ENCODE data around the gene PLAU.
"Not testable (repeated sequence)": the region's sequence is repeated elsewhere in the genome, so short reads cannot be mapped to it uniquely, and the experiment has no call there.

PLAU gene

GRCh38 chr10:73898730-73899410 is 12.1 kb upstream of the PLAU start:
- DNase-seq (ENCODE audit: low read depth), result no peak

DNA sequence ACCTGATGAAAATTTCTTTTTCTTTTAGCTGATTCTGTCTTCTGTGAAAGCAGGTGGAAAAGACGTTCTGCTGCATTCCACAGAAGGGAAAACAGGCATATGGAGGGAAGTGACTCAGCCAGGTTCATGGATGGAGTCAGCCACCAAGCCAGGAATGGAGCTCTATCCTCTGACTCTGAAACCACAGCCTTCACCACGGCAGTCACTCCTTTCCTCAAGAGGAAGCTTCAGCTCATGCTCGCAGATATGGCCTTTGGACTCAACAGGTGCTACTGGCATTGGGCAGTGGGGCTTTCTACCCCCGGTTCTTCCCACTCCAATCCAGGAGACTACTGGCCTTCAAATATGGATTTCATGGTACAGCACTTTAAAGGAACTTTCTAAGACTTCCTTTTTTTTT is 11.5 kb upstream of the PLAU start:
- DNase-seq (ENCODE audit: low read depth), result no peak

GRCh38 chr10:73900064-73900463 is 10.9 kb upstream of the PLAU start:
- no peak for DNase-seq (ENCODE audit: low read depth)

GRCh38 chr10:73901261-73901660 is 9.7 kb upstream of the PLAU start:
- DNase-seq (ENCODE audit: low read depth), result no peak

DNA sequence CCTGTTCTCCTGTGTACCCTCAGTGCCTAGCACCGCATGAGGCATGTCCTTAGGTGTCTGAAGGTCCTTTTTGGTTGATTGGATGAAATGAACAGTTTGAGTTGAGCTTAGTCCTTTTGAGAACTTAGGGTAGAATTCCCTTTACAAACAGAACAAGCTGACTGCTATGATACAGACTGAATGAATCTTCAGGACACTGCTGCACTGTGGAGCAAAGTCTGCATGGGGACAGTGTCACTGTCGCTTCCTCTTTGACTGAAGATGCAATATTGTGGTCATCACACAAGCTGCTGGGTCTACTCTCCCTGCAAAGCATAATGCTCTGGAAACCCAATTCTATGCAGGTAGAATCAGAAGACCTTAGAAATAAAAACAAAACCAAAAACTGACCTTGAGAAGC is 8.6 kb upstream of the PLAU start:
- no peak for DNase-seq (ENCODE audit: low read depth)

DNA sequence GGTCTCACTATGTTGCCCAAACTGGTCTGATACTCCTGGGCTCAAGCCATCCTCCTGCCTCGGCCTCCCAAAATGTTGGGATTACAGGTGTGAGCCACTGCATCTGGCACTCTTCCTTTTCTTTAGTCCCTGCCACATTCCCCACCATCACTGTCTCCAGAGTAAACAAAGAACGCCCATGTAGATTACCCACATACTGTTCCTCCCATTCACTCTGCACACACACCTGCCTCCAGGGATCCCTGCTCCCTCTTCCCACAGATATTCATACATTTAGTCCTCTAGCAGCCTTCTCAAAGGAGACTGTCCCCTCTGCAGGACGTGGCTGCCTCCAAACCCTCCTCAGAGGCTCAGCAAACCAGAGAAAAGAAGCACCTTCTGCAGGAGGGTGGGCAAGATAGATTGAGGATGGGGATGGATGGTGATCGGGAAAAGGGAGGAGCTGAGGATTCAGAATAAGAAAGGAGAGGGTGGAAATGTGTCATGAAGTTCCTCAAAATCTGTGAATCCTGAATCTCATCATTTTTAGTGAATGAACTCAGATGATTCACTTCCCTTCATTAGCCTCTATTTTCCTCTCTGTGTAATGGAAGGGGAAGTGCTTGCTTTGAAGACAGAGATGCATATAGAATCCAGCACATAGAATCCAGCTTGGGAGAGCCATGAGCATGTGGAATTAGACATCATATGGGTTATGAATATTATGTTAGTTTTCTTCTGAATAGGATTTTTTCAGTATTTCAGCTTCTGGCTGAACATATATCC is 5.5 kb upstream of the PLAU start:
- no peak for DNase-seq (ENCODE audit: low read depth)

DNA sequence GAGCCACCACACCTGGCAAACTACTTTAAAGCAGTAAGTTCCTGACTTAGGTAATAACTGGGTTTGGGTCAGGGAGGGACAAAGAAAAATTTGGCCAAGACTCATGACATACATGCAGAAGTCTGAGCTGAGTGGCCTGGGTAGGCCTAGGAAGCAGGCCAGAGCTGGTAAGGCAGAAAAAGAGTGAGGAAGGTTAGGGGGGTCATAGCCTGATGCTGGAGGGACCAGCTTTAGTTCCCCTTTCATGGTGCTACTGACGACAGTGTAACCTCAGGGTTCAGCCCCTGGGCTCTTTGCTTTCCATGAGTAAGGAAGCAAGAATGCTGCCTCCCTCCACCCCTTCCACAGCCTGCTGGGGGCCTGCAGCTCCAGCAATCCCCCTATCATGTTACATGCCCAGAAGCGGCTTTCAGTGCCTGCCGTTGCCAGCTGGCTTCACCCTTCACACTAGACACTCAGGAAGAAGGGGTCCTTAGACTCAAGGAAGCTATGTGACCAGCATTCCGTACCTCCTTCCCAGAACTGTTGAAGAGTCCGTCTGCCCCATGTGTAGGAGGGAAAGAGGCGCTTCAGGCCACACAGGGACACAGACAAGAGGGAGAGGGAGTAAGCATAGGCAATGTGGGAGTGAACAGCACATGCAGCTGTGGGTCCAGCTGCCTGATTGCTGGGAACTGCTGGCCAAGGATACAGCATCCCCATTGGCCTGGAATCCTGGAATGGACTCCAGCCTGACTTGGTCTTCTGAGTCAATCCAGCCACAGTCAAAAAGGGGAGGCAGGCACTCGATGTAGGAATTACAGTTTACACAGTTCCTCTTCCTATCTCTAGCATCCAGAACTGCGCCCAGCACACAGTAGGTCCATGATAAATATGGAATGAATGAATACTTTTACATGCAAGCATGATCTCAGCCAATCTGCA is 4.1 kb upstream of the PLAU start:
- DNase-seq (ENCODE audit: low read depth), result no peak

- no peak for DNase-seq (ENCODE audit: low read depth)
These were observed 3.0 kb upstream of the PLAU start for GRCh38 chr10:73907841-73908517.

- no peak for DNase-seq (ENCODE audit: low read depth)
These were observed 1.9 kb upstream of the PLAU start for GRCh38 chr10:73908853-73909539.

GRCh38 chr10:73909540-73910115 is 1.3 kb upstream of the PLAU start:
- DNase-seq (ENCODE audit: low read depth), result no peak

- no peak for DNase-seq (ENCODE audit: low read depth)
These were observed 550 bp upstream of the PLAU start for GRCh38 chr10:73910401-73910763.

- DNase-seq (ENCODE audit: low read depth), result no peak
These were observed 647 bp downstream of the PLAU start for GRCh38 chr10:73911553-73912004.

DNA sequence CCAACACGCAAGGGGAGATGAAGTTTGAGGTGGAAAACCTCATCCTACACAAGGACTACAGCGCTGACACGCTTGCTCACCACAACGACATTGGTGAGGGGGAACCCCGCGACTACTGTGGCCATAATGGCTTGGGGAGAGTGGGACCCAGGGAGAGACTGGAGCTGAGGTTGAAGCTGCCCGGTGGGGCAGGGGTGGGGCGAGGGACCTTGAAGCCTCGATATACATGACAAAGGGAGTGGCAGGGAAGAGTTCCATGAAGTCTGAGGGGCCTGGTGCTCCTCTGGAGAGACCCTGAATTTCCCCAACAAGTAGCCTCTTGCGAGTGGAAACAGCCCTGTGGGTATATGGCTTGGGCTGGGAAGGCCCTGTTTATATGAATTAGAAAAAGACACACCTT is 3.1 kb downstream of the PLAU start:
- DNase-seq (ENCODE audit: low read depth), result no peak

GRCh38 chr10:73915206-73915851 is 4.4 kb downstream of the PLAU start:
- no peak for DNase-seq (ENCODE audit: low read depth)

GRCh38 chr10:73916761-73917470 is 6.0 kb downstream of the PLAU start:
- no peak for DNase-seq (ENCODE audit: low read depth)

DNA sequence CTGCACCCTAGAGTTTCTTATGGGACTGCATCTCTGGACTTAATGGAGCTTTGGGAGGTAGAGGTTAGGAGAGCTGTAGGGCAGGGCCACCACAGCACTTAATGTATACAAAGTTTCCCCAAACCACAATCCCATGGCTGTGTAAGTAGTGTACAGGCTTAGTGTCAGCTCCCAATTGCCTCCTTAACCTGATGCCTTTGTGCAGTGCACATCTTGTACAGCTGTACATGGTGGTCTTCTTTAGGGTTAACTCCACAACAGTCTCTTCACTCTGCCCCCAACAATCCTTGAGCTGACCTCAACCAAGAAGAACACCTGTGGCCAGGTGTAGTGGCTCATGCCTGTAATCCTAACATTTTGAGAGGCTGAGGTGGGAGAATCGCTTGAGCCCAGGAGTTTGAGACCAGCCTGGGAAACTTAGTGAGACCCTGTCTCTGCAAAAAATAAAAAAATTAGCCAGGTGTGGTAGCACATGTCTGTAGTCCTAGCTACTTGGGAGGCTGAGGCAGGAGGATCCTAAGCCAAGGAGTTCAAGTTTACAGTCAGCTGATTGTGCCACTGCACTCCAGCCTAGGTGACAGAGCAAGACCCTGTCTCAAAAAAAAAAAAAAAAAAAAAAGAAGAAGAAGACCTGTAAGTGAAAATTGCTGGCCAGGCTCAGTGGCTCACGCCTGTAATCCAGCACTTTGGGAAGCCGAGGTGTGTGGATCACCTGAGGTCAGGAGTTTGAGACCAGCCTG is 6.8 kb downstream of the PLAU start:
- DNase-seq (ENCODE audit: low read depth), result no peak

DNA sequence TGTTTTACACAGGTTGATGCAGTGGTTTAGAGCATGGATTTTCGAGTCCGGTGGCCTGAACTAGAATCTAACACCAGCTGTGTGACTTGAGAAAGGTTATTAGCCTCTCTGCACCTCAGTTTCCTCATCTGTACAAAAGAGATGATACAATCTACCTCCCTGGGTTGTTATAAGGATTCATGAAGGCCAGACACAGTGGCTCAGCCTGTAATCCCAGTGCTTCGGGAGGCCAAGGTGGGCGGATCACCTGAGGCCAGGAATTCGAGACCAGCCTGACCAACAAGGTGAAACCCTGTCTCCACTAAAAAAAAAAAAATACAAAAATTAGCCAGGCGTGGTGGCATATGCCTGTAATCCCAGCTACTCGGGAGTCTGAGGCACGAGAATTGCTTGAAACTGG is 8.5 kb downstream of the PLAU start:
- not testable (repeated sequence) for DNase-seq (ENCODE audit: low read depth)

DNA sequence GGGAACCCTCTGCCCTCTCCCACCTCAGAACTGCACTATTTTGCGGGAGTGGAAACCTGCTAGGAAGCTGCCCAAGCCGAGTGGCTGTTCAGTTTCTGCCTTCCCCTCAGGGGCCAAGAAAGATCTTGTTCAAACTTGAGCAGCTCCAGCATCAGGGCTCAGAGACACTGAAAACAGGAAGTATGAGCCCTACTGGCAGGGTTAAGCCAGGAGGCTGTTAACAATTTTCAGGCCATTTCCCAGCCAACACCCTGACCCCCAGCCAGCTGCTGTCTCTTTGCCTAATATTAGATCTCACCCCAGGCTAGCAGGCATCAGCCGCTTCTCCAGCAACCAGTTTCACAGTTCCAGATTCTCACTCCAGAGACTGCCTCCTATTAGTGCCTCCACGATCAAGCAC is 9.2 kb downstream of the PLAU start:
- DNase-seq (ENCODE audit: low read depth), result no peak

All from T follicular helper cell (primary cell).